NCI-H526 treated with DMSO at 0.1 percent for 48 hours (cell line): ENCODE data around the gene KCNQ5.
"Not testable (repeated sequence)": the region's sequence is repeated elsewhere in the genome, so short reads cannot be mapped to it uniquely, and the experiment has no call there.

Source experiments
- DNase-seq: peaks from one replicate; lab custom pipeline; 2025; lab: John Stamatoyannopoulos, UW

The KCNQ5 gene

DNA sequence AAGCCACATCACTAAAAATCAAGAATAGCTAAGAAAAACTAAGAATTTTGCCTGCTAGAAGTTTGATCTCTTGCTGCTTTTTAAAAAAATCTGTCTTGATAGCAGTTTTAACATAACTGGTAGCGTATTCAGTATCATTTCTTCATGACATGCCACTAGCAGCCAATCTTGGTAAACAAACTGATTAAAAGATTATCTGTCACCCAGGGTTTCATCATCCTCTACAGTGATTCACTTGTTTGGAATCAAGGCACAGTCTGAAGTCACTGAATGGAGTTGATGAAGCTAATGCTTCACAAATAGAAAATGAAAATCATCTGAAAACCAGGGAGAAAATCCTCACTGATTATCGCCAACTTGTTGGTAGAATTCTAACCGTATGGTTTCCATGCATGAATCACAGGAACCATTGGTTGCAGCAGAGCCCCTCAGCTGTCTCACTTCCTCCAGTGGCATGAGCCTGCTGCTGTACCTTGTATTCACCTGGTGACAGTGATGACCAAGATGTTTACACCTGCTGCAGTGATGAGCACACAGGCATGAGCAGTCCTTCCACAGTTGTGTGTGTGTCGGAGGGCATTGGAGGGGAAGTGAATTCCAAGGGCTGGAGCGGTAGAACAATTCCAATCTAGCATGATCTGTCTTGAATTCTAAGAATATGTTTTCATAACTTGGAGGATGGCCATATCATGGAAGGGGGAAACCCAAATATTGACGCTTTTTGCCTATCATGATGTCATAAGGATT, 328.4 kb downstream of the KCNQ5 start:
- DNase-seq = no peak

DNA sequence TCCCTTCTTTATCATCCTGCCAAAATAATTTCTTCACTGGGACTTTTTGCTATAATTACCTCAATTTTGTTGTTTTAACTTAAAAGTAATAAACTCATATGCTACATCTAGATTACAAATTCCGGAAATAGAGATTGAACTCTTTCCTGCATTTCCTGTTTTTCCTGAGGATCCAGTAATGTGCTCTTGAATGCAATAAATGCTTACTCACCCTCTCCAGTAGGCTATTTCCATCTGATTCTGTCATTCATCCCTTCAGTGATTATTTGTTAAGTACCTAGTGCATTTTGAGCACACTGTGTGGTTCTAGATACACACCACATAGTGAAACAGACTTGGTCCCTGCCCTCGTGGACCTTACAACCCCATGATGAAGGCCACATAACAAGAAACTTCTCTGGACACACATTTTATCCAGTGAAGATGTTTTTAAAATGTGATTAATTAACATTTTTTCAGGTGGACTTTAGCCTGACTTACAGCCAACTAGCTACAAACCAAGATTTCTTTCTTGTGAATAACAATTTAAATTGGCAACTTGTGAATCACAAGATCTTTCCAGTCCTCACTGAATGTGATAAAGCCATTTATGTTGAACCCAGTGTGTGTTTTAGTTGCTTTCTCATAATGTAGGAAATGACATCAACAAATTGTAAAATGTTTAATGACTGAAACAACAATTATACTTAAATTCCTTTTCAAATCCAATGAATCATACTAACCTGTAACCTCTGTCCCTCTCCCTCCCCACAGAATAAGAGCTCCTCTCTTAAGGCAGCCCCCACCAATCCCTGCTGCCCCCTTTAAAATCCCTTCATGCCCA, 331.2 kb downstream of the KCNQ5 start:
- DNase-seq = no peak

DNA sequence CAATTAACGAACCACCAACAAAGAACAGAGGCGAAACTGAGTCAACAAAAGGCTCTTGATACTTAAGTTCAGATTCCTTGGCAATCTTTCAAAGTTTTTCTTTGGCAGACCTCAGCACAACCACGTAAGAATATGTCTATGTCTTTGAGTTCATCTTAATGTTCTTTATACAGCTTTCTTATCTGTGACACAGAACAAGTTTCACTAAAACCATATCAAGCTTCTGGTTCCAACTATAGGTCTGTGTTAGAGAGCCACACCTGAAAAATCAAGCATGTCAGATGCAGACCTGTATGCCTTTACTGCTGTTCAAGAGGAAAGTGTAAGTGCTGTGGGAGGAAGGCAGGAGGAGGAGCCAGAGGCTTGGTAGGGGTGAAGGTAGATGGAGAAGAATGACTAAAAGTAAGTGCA, 332.1 kb downstream of the KCNQ5 start:
- no peak for DNase-seq

DNA sequence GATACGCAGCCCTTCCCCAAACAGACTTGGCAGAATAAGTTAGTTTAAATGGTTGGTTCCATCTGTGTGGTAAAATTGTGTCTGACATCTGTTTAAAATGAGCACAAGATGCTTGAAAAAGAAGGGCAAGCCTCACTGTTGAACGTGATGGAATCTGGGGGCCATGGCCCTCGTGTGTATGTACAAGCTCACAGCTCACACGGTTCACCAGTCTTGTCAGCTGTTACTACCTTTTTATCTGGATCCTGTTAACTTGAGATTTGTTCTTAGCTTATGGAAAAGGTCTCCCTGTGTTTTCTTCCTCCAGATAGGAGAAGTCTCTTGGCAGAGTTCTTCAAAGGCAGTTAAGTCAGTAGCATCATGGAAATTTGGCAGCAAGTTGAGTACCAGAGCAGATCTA, 332.9 kb downstream of the KCNQ5 start:
- no peak for DNase-seq

DNA sequence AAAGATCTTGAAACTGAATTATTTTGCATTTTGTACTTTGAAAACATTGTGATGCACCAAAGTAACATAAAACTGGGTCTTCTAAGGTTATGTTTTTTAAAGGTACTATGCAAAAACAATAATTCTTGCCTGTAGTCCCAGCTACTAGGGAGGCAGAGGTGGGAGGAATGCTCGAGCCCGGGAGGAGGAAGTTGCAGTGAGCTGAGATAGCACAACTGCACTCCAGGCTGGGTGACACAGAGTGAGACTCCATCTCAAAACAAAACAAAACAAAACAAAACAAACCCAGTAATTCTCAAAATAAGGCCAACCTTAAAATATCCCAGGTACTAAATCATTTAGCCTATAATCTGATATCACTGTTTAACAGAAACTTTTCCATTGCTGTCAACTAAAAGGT, 333.8 kb downstream of the KCNQ5 start:
- DNase-seq = no peak

DNA sequence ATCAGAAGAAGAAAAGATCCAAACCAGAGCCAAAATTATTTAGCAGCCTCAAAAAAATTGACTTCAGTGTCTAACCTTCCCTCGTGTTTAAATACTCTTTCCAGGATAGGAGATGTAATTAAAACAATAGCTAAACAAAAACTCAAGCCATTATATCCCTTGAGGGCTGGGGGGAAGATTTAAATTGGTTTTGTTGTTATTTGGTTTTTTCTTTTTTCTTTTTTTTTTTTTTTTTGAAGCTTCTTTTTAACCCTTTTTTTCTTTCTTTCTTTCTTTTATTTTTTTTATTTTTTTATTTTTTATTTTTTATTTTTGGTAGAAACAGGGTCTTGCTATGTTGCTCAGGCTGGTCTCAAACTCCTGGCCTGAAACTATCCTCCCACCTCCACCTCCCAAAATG, 334.4 kb downstream of the KCNQ5 start:
- no peak for DNase-seq

DNA sequence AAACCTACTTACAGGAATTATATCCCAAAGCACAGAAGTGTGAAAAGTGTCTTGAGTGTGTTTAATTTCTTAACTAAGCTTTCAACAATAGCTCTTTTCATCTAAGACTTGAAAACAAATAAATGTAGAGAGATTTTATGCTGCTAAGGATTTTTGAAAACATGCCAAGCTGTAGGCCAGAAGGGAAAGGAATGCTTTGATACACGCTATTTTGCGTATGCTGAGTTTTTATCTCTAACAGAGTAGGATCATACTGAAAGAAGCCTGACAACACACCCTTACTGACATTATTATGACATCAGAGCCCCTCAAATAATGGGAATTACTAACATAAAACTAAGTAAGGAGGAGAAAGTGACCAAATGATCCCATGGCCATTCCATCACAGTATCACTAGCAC, 338.0 kb downstream of the KCNQ5 start:
- DNase-seq = no peak

DNA sequence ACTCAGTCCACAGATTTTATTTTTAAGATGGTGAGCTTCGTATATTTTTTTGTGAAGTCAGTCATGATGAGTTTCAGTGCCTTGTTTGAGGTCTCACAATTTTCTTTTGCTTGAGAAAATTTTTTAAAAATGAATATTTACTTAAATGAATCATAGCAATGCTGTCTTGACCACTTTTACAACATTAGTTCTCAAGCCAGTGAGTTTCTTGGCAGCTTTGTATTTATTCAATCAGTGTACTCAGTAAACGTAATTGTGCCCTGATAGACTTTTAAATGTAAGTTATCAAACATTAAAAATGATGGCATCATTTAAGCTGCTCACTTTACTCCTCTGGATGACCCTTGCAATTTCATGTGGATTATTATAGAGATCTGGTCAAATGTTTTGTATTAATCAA, 342.1 kb downstream of the KCNQ5 start:
- no peak for DNase-seq

DNA sequence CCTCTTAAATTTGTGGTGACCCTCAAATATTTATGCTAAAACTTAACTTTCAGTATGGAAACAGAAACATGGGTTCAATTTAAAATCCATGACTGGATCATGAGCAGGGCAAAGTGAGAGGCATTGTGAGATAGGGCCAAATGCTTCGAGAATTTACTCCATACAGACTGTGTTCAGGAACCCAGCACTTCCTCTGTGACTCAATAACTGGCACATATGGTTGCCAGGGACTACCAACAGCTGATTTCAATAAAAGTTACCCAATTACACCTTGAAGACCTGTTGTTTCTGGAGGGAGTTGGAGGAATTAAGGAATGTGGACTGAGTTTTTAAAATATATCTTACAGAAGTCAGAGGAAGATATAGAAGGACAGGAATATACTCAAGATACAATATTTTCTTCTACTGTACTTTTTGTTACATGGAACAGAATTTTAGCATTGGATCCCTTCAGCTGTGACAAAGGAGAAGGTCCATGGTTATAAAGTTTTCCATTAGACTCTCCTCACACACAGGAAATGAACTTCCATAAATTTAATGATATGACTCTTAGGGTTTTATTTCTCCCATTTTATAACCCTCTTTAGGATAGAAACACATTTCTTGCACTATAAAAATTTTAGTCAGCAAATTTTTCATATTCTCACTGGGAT, 344.9 kb downstream of the KCNQ5 start:
- DNase-seq = no peak

DNA sequence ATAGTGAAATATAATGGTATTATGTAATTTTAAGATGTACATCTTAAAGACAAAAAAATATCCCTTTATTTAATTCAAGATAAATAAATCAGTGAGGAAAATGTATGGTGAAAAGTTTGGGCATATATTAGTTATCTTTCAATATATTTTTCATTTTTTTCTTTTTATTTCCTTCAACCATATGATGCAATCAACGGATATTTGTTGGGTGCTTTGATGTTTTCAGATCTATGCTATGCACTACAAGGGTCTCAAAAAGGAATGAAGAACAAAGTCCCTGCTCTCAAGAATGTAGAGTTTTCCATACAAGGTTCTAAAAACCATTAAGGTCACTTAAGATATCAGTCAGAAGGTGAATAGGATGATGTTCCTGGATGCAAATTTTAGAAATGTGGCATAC, 345.5 kb downstream of the KCNQ5 start:
- DNase-seq = no peak

DNA sequence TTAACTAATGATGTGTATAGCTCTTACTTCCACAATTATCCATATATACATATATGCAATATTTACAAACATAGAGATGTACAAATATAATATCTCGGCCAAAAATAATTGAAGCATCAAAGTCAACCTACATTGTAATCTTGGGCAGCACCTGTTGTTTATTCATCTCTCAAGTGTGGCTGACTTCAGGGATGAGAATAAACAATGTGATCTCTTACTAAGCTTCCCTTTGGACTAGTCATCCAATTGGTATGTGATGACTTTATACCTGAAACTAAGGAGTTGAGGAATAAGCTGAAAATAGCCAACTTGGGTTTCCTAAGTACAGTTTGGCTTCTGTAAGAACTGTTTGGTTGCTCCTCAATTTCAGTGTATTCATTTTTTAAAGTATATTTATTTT, 346.8 kb downstream of the KCNQ5 start:
- DNase-seq = no peak

DNA sequence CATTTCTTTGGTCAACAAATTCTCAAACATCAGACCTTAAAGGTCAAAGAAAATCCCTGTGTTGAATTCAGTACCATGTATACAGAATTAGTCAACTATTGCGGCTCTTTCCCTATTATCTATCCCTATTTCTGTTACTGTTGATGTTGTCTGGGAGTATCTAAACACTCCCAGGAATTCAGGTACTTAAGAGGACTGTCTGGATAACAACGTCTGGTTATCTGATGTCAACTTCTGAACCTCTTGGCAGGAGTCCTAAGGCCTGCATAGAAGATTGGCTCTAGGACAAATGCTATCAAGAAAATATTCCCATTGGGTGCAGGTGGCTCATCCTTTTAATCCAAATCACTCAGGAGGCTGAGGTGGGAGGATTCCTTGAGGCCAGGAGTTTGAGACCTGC, 347.8 kb downstream of the KCNQ5 start:
- no peak for DNase-seq

DNA sequence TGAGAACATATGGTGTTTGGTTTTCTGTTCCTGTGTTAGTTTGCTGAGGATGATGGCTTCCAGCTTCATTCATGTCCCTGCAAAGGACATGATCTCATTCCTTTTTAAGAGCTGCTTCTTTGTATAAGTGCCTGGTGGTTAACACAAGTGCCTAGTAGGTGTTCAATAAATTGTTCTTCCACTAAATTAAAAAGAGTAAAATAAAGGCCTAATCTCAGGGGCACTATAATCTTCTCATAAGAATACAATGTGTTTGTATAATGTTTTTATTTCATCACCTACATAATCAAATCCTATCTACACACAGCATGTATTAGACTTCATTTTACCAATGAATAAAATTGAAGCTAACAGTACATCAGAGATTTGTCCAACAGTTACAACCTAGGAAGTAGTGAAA, 350.7 kb downstream of the KCNQ5 start:
- no peak for DNase-seq

DNA sequence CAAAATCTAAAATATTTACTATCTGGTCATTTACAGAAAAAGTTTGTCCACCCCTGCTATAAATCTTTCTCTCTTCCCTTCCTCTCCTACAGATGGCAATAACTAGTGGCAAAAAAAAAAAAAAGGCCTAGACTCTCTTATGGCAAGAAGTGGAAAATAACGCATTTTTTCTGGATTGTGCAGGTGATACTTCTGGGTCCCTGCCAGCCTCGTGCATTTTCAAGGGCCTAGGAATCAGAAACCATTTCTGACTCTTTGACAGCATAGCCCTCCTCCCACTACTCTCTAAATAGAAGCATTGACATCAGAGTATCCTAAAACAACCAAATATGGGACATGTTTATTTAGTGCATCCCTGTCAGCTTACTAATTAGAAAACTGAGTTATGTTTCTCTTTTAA, 352.4 kb downstream of the KCNQ5 start:
- no peak for DNase-seq

DNA sequence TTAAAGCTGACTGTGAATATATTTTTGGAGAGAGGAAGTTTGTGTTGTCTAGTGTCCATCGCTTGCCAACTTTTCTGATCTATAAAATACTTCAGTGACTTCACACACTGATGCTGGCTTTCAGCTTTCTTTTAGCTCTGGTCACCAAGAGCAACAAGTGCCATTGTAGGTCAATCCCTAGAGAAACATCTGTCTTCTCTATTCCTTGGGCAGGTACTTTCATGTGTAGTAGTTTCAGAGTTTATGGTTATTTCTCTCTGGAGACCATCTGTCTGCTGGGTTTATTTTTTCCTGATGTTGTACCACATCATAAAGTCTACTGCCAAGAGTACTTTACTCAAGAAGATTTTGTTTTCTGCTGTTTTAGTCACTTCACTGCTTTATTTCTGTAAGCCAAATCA, 353.5 kb downstream of the KCNQ5 start:
- no peak for DNase-seq

DNA sequence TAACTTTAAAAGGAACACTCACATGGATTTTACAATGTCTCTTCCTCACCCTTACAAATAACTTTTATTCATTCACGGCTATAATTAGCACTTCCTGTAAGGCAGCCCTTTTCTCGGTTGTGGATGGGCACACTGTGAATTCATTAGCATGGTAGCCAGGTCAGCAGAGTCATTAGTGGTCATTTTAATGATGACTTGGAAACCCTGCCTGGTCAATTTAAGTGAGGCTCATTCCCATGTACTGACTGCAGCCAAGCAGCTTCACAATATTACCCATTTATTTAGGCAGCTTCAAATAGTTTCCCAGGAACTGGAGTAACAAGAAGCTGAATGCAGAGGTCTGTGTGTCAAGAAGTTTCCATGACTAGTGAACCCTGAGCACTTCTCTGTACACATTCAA, 354.6 kb downstream of the KCNQ5 start:
- DNase-seq = no peak

DNA sequence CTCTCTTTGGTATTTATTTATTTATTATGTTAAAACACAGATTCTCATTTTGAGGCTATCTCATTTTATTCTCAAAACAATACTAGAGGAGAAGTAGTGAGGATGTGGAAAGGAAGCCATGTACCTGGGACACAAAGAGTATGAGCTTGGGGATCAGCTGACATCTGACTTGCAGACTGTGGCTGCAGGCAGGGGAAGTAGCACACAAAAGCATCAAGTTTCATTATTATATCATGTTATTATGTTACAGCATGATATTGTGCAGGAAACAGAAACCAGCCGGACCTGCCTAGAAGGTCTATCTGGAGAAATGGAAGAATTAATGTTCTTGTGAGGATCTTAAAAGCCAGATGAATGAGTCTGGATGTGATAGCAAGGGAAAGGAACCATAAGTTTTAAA, 355.2 kb downstream of the KCNQ5 start:
- no peak for DNase-seq

DNA sequence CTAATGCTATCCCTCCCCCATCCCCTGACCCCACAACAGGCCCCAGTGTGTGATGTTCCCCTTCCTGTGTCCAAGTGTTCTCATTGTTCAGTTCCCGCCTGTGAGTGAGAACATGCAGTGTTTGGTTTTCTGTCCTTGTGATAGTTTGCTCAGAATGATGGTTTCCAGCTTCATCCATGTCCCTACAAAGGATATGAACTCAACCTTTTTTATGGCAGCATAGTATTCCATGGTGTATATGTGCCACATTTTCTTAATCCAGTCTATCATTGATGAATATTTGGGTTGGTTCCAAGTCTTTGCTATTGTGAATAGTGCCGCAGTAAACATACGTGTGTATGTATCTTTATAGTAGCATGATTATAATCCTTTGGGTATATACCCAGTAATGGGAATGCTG, 356.9 kb downstream of the KCNQ5 start:
- DNase-seq = not testable (repeated sequence)

DNA sequence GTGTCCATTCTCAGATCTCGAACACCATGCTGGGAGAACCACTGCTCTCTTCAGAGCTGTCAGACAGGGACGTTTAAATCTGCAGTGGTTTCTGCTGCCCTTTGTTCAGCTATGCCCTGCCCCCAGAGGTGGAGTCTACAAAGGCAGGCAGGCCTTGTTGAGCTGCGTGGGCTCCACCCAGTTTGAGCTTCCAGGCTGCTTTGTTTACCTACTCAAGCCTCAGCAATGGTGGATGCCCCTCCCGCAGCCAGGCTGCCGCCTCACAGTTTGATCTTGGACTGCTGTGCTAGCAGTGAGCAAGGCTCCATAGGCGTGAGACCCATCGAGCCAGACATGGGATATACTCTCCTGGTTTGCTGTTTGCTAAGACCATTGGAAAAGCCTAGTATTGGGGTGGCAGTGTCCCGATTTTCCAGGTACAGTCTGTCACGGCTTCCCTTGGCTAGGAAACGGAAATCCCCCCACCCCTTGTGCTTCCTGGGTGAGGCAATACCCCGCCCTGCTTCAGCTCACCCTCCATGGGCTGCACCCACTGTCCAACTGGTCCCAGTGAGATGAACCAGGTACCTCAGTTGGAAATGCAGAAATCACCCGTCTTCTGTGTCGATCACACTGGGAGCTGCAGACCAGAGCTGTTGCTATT, 362.4 kb downstream of the KCNQ5 start:
- DNase-seq = not testable (repeated sequence)

DNA sequence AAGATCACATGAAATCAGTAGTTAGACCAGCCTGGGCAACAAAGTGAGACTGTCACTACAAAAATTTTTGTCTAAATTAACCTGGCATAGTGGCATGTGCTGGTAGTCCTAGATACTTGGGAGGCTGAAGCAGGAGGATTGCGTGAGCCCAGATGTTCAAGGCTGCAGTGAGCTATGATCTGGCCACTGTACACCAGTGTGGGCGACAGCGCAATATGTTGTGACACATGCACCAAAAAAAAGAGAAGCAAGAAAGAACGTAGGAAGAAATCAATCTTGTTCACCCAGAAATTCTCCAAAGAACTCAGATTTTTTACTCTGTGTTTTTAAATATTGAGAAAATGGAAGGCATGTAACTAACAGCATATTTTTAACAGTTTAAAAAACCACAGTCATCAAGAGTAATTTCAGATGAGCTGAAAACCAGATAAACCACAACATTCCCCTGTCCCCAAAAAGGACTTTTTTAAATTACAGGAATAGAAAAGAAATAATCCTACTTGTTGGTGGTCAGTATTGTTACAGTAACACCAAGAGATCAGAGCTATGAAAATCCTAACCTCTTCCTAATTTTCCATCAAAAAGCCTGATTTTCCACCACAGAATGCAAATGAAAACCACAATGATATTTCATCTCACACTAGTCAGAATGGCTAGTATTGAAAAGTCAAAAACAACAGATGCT, 363.3 kb downstream of the KCNQ5 start:
- no peak for DNase-seq

DNA sequence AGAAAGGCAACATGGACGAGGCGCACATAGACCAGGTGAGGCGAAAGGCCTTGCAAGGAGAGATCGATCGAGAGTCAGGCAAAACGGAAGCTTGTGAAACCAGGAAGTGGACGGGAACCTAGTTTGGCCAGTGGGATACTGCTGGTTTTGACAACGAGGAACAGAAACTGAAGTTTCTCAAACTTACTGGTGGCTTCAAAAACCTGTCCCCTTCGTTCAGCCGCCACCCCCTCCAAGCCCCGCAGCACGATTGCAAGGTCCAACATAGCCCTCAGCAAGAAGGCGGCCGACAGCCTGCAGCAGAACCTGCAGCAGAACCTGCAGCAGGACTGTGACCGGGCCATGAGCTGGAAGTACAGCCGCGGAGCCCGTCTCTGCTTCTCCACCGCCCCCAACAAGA, 365.4 kb downstream of the KCNQ5 start:
- DNase-seq = no peak

DNA sequence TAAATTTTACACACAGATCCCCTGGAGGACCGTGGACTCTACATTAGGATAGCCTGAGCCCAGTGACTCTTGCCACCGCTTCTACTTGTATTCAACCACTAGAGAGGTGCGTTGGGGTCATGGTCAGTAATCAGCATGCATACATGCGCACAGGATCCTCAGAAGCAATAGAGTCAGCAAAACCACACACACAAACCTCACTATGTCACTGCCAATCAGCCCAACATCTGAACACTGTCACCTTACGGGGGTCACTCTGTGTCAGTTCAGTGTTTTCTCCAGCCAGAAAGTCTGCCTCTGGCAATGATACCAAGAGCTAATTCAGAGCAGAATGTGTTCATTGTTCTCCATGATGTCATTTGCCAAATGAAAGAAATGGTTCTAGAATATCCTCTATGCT, 378.1 kb downstream of the KCNQ5 start:
- no peak for DNase-seq
